BJ (cell line): ENCODE measurements around the gene CPEB1. TPM values are rescaled to one million over a fixed set of nuclear protein-coding genes. Genes with fewer than 3 reads are reported as not detected.

Experiments used
- CTCF ChIA-PET: fragments of 350-600 bp; formaldehyde crosslinking; extraction: SDS; loops from one replicate; lab custom pipeline; 2021; ENCODE audit warnings: antibody characterized with exemption, inconsistent platforms; lab: Yijun Ruan, JAX
- POLR2A ChIA-PET: fragments of 300-600 bp; sonication (Branson Sonifier 250); formaldehyde crosslinking; extraction: SDS; loops from one replicate; lab custom pipeline; 2021; ENCODE audit warnings: antibody characterized with exemption; lab: Charles Lee
- DNase-seq: peaks from one replicate; pipeline ENCODE4 v3.0.0-alpha.2; 2011; ENCODE audit warnings: low read depth
- H3K27me3 ChIP-seq: 2 replicates; pipeline ENCODE4 v1.6.0; 2011; ENCODE audit warnings: low read length; ENCODE audit not compliant: control insufficient read depth, insufficient read depth
- H3K36me3 ChIP-seq: 2 replicates; pipeline ENCODE4 v1.5.1; 2011; ENCODE audit warnings: low read length; ENCODE audit not compliant: control insufficient read depth, insufficient read depth
- H3K4me3 ChIP-seq: 2 replicates; pipeline ENCODE4 v1.5.1; 2011; ENCODE audit warnings: low read depth, mild to moderate bottlenecking, control low read depth, low read length
- polyA plus RNA-seq: library from polyadenylated mRNA; depleted of rRNA; stranded (reverse); fragments of >200 nt; gene quantifications from 2 replicates; pipeline ENCODE4 v1.2.3, GENCODE V29; 2011
- TF ChIP-seq, protein P1 (sequence below): IDR thresholded peaks from 2 replicates; pipeline ENCODE4 v1.5.1; 2011; ENCODE audit warnings: low read depth, mild to moderate bottlenecking, control low read depth, inconsistent platforms, low read length, moderate library complexity; ENCODE audit not compliant: insufficient read depth

Gene CPEB1
- polyA plus RNA-seq, 1 experiment, result 4.1 TPM

DNA sequence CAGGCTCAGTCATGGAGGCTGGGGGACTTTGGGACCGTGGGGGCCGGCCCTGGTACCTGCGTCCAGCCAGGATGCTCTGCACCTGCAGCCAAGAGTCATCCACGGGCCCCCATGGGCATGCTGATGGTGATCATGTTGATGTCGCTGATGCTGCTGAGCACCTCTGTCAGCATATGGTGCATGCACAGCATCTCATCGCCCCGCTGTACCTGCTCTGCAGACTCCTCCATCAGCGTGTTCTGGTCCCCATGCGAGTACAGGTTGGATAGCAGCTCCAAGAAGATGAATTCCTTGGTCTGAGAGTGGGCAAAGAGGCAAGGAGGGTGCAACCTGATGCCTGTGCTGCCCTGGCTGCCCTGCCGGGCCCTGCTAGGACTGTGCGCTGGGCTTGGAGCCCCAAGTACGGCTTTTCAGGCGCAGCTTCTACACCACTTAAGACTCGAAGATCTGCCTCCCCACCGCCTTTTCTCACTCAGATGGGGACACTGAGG is 114.1 kb downstream of the CPEB1 start:
- TF ChIP-seq, protein P1, sequence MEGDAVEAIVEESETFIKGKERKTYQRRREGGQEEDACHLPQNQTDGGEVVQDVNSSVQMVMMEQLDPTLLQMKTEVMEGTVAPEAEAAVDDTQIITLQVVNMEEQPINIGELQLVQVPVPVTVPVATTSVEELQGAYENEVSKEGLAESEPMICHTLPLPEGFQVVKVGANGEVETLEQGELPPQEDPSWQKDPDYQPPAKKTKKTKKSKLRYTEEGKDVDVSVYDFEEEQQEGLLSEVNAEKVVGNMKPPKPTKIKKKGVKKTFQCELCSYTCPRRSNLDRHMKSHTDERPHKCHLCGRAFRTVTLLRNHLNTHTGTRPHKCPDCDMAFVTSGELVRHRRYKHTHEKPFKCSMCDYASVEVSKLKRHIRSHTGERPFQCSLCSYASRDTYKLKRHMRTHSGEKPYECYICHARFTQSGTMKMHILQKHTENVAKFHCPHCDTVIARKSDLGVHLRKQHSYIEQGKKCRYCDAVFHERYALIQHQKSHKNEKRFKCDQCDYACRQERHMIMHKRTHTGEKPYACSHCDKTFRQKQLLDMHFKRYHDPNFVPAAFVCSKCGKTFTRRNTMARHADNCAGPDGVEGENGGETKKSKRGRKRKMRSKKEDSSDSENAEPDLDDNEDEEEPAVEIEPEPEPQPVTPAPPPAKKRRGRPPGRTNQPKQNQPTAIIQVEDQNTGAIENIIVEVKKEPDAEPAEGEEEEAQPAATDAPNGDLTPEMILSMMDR, result no peak
- H3K4me3 ChIP-seq, result no peak overlapping the region
- no peaks in the 10 kb centered on the region for H3K27me3 ChIP-seq
- DNase-seq, result no peak
- H3K36me3 ChIP-seq, result peaks cover 15% of the 10 kb centered on the region
- CTCF ChIA-PET, result no interaction called here
- POLR2A ChIA-PET, result interaction anchor here (0.6 kb wide), 1 partner anchor 438 kb away, joined by 4 read pairs; no protein-coding TSS in a partner anchor

DNA sequence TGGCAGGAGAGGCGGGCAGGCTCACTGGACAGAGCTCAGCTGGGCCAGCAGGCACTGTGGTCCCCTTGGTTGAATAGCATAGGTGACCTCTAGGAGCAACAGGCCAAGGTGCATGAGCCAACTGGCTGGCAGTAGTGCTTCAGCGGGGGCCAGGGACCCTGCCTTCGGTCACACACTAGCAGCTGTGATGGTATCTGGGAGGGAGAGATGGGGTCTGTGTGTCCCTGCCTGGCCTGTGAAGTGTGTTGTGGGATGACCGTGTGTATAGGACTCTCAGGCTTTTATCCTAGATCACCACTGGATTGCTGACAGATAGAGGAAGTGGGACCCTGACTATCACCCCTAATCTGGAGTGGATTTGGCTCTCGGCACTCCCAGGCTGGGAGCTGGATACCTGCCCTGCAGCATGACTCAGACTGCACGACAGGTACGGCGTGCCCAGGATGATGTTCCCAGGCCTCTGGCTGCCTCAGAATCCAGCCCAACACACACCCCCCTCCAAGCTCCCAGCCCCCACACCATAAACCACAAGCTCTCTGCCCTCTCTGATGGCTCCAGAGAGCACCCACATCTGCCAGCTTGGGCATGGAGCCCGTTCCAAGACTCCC is 114.7 kb downstream of the CPEB1 start:
- POLR2A ChIA-PET, result interaction anchor here (0.6 kb wide), 1 partner anchor 437 kb away, joined by 4 read pairs; no protein-coding TSS in a partner anchor
- no peak for DNase-seq
- Histone ChIP-seq H3K36me3 (peaks cover 11% of the 10 kb centered on the region), H3K27me3 (no peaks in the 10 kb centered on the region), H3K4me3 (no peak overlapping the region)
- CTCF ChIA-PET, result interaction anchor here (2.2 to 2.4 kb wide), 2 partner anchors 8 to 11 kb away, joined by 12 to 25 read pairs; partner anchors contain the start of gene RPS17
- TF ChIP-seq, protein P1, result no peak

DNA sequence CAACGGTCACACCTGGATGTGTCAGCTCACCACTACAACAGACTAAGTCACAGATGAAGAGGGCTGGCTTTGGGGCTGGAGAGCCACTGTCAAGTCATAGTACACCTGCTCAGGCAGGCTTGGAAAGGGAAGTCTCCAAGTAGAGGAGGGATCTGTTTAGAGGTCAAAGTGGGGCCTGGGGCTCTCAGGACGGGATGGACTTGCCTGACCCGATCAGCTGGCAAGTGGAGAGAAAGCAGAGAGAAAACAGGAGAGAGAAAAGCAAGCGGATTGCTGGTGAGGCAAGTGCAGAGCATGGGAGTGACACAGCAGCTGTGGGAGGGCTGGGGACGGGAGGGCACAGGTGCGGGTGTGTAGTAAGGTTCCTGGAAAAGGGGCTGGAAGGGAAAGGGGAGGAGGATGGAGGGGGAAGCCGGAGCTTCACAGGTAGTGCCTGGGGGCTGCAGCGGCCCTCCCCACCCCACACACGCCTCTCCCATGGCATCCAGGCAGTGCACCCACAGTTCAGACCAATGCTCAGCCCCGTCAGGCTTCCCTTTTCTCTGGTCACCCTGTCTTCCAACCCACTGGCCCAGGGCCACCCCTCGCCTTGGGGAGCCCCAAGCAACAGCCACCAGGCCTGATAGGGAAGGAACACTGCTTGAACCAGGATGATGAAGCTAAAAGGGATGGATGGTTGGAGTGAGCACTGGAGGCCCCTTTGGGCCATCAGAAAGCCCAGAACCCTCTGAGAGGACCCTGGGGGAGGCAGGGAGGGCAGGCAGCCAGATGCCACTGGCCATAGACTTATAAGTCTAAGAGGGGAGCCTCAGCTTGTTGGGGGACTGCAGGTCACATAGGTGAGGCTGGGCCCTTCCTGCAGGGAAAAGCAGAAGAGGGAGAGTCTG is 115.4 kb downstream of the CPEB1 start:
- Histone ChIP-seq H3K36me3 (peaks cover 5% of the 10 kb centered on the region), H3K4me3 (no peak overlapping the region), H3K27me3 (no peaks in the 10 kb centered on the region)
- ChIA-PET CTCF (interaction anchor here (0.9 to 2.4 kb wide), 9 partner anchors 9 to 479 kb away, joined by 3 to 25 read pairs (median 5); partner anchors contain the start of genes C15orf40 and RPS17), POLR2A (no interaction called here)
- TF ChIP-seq, protein P1, result no peak
- no peak for DNase-seq

DNA sequence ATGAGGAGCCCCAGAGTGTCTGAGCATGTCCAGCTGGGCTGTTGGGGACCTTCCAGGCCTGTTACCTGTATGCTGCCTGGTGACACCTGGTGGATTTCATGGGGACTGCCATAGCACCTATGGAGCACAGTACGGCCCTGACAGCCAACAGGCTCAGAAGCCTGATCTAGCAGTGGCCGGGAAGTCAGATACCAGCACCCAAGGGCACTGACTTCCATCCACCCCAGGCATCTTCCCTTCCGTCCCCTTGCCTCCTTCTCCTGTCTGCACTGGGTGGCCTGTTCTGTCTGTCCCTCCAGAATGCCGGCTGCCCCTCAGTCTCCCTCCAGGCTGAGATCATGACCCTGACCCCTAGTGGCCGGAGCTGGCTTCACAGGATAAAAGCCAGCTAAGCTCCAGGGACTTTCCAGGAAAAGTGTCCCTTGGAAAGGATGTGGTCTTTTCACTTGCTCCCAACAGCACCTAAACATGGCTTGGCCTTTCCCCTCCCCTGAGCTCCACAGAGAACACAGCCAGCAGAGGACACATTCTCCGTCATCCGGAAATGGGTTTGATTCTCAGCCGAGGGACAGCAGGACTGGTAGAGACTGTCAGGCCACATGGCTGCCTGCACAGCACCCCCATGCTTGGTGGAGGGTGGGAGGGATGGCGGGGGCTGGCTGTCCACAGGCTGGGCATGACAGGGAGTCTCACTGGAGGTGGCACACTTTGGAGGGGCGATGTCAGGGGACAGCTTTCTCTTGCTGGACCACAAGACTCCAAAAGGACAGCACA is 116.4 kb downstream of the CPEB1 start:
- no peaks in the 10 kb centered on the region for H3K27me3 ChIP-seq
- H3K36me3 ChIP-seq, result peaks cover under 1% of the 10 kb centered on the region
- TF ChIP-seq, protein P1, result peak; percentile 84
- ChIA-PET POLR2A (interaction anchor here (0.6 kb wide), 1 partner anchor 10 kb away, joined by 3 read pairs; the partner anchor contains the start of gene RPS17), CTCF (interaction anchor here (0.6 to 2.4 kb wide), 16 partner anchors 9 to 480 kb away, joined by 3 to 25 read pairs (median 3); partner anchors contain the start of genes C15orf40, RAMAC and RPS17)
- no peak overlapping the region for H3K4me3 ChIP-seq
- no peak for DNase-seq
